GM10248 (cell line): ENCODE data around the gene RNF32.

Source experiments
- CTCF ChIA-PET: fragments of 300-600 bp; sonication (Branson Sonifier 250); formaldehyde crosslinking; extraction: SDS; loops from one replicate; lab custom pipeline; 2021; ENCODE audit warnings: antibody characterized with exemption; lab: Yijun Ruan, JAX
- POLR2A ChIA-PET: fragments of 350-650 bp; sonication (Branson Sonifier 250); formaldehyde crosslinking; extraction: SDS; loops from one replicate; lab custom pipeline; 2020; ENCODE audit warnings: antibody characterized with exemption; lab: Yijun Ruan, JAX
- DNase-seq: peaks from one replicate; pipeline ENCODE4 v3.0.0; 2012; ENCODE audit errors: extremely low spot score
- TF ChIP-seq, protein P1 (sequence below): IDR thresholded peaks from 2 replicates; pipeline ENCODE4 v1.5.1; 2012; ENCODE audit warnings: mild to moderate bottlenecking, low read depth; ENCODE audit errors: extremely low read depth, missing control alignments, control extremely low read depth

RNF32 gene

GRCh38 chr7:156675721-156676120 lies 35.1 kb downstream of the RNF32 start:
- TF ChIP-seq, protein P1, sequence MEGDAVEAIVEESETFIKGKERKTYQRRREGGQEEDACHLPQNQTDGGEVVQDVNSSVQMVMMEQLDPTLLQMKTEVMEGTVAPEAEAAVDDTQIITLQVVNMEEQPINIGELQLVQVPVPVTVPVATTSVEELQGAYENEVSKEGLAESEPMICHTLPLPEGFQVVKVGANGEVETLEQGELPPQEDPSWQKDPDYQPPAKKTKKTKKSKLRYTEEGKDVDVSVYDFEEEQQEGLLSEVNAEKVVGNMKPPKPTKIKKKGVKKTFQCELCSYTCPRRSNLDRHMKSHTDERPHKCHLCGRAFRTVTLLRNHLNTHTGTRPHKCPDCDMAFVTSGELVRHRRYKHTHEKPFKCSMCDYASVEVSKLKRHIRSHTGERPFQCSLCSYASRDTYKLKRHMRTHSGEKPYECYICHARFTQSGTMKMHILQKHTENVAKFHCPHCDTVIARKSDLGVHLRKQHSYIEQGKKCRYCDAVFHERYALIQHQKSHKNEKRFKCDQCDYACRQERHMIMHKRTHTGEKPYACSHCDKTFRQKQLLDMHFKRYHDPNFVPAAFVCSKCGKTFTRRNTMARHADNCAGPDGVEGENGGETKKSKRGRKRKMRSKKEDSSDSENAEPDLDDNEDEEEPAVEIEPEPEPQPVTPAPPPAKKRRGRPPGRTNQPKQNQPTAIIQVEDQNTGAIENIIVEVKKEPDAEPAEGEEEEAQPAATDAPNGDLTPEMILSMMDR, result no peak
- DNase-seq, result no peak
- POLR2A ChIA-PET, result no interaction called here
- CTCF ChIA-PET, result interaction anchor here (1.1 kb wide), 1 partner anchor 11 kb away, joined by 3 read pairs; no protein-coding TSS in a partner anchor

GRCh38 chr7:156676263-156676662 lies 35.7 kb downstream of the RNF32 start:
- ChIA-PET POLR2A (no interaction called here), CTCF (interaction anchor here (1.4 kb wide), 1 partner anchor 12 kb away, joined by 4 read pairs; no protein-coding TSS in a partner anchor)
- TF ChIP-seq, protein P1, result no peak
- DNase-seq, result no peak

DNA sequence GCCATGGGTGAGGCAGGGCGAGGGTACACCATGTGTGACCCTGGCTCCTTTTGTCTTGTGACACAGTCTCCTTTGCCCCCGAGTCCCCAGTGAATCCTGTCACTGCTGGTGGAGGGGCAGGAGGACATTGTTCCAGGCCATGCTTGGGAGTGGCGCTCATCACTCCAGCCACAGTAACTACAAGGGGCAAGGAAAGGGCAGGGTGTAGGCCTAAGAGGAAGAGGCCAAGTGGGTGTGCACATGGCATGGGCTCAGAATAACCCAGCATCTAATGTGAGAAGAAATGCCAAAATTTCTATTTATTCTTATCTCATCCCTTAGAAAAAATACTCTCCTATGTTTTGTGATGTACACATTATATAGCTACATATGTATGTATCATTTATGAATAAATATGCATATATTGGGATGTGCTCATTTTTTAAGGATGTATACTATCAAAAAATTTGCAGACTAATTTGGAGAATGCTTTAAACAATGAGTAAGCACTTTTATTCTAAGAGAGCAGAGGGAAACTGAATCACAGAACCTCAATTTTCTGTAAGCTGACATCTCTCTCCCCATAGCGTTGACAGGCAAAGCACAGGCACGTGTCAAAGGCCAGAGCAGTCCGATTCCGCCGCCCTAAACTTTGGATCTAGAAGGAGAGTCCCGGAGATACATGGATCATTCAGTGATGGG lies 36.9 kb downstream of the RNF32 start:
- DNase-seq, result no peak
- TF ChIP-seq, protein P1, result no peak
- ChIA-PET CTCF (interaction anchor here (1.4 kb wide), 1 partner anchor 11 kb away, joined by 4 read pairs; no protein-coding TSS in a partner anchor), POLR2A (no interaction called here)

- POLR2A ChIA-PET, result no interaction called here
- DNase-seq, result no peak
- CTCF ChIA-PET, result no interaction called here
- TF ChIP-seq, protein P1, result no peak
These were observed 39.7 kb downstream of the RNF32 start for GRCh38 chr7:156680281-156680680.

DNA sequence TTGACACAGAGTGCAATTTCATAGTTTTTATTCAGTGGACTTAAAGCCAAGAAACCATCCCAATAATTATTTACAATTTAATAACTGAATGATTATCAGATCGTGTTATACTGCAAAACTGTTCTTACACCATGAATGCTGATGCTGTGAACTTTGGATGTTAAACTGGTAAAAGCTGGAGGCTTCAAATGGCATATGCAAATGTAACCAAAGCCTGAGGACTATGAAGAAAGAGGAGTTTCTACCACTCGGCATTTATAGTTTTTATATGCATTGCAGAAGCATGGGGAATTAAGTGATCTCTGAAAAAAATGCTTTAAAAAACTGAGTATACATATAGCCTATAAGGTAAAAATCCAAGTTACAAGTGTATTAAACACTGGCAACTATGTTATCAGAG lies 42.4 kb downstream of the RNF32 start:
- DNase-seq, result no peak
- TF ChIP-seq, protein P1, result no peak
- ChIA-PET POLR2A (no interaction called here), CTCF (interaction anchor here (2.1 to 2.4 kb wide), 2 partner anchors 9 to 20 kb away, joined by 4 to 8 read pairs; no protein-coding TSS in a partner anchor)

- TF ChIP-seq, protein P1, result no peak
- CTCF ChIA-PET, result interaction anchor here (2.1 kb wide), 1 partner anchor 19 kb away, joined by 4 read pairs; no protein-coding TSS in a partner anchor
- POLR2A ChIA-PET, result no interaction called here
These were observed 43.7 kb downstream of the RNF32 start for GRCh38 chr7:156684251-156684650.

More at GRCh38 chr7:156684251-156684650, 43.7 kb downstream of the RNF32 start:
- DNase-seq, result no peak
